Stimulated activated effector memory CD8-positive, alpha-beta T cell treated with anti-CD3 and anti-CD28 coated beads, Interleukin-12 subunit alpha, Interleukin-12 subunit beta, amount 100 ng/mL, for 72 hours (primary cell): Measurements from ENCODE around the gene JADE1.

Source experiments
- ATAC-seq: fragments of 150-1000 bp; cut with Tn5 transposase; 2 replicates; pipeline ENCODE4 v1.10.0; 2021
- DNase-seq, 2 donors: peaks; one replicate each; pipeline ENCODE4 v3.0.0; 2021 to 2022; ENCODE audit warnings: low spot score in 2 of 2
- H3K27ac Mint-ChIP-seq: one replicate; pipeline ENCODE4 v1.8.0; 2022; ENCODE audit warnings: mild to moderate bottlenecking, mixed read lengths
- H3K36me3 Mint-ChIP-seq: one replicate; pipeline ENCODE4 v1.8.0; 2022; ENCODE audit warnings: mild to moderate bottlenecking, mixed read lengths
- H3K4me1 Mint-ChIP-seq: one replicate; pipeline ENCODE4 v1.8.0; 2022; ENCODE audit warnings: mixed read lengths
- H3K4me3 Mint-ChIP-seq: one replicate; pipeline ENCODE4 v1.8.0; 2022; ENCODE audit warnings: mild to moderate bottlenecking, mixed read lengths
- H3K9me3 Mint-ChIP-seq: one replicate; pipeline ENCODE4 v1.8.0; 2022; ENCODE audit warnings: mixed read lengths

JADE1 gene

GRCh38 chr4:128823025-128823661, 13.6 kb downstream of the JADE1 start:
- no peaks in the 10 kb centered on the region for H3K9me3 Mint-ChIP-seq
- ATAC-seq (no peak), DNase-seq (no peak)
- H3K4me1 Mint-ChIP-seq: peaks cover 60% of the 10 kb centered on the region
- no peak overlapping the region for H3K4me3 Mint-ChIP-seq
- H3K27ac Mint-ChIP-seq: no peak overlapping the region
- peaks cover 6% of the 10 kb centered on the region for H3K36me3 Mint-ChIP-seq

DNA sequence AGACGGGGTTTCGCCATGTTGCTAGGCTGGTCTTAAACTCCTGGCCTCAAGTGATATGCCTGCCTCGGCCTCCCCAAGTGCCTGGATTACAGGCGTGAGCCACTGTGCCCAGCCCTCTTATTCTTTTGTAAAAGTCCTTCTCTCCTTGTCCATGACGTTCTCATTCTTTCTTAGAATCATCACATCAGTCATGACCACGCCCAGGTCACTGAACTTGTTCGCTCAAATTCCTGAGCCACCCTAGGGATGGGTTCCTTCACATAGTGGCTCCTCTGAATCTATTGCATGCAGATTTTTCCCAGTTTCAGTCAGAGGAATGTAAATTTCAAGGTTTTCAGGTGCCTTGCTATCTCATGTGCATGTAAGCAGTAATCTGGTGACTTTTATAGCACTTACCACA, 15.7 kb downstream of the JADE1 start:
- no peak for DNase-seq
- no peaks in the 10 kb centered on the region for H3K36me3 Mint-ChIP-seq
- no peak for ATAC-seq
- no peak overlapping the region for H3K4me3 Mint-ChIP-seq
- no peaks in the 10 kb centered on the region for H3K9me3 Mint-ChIP-seq
- H3K27ac Mint-ChIP-seq: peak overlapping the region; percentile 41
- peaks cover 44% of the 10 kb centered on the region for H3K4me1 Mint-ChIP-seq

- H3K4me3 Mint-ChIP-seq: no peak overlapping the region
- peak overlapping the region; percentile 41 for H3K27ac Mint-ChIP-seq
- H3K4me1 Mint-ChIP-seq: peaks cover 51% of the 10 kb centered on the region
Measured at GRCh38 chr4:128827296-128827695, 17.8 kb downstream of the JADE1 start.

GRCh38 chr4:128830906-128831503, 21.5 kb downstream of the JADE1 start:
- Mint-ChIP-seq H3K36me3 (peaks cover 40% of the 10 kb centered on the region), H3K4me3 (no peak overlapping the region), H3K27ac (peak overlapping the region; percentile 30), H3K4me1 (peaks cover 58% of the 10 kb centered on the region), H3K9me3 (no peaks in the 10 kb centered on the region)
- ATAC-seq (no peak), DNase-seq (no peak)

More at GRCh38 chr4:128827296-128827695, 17.8 kb downstream of the JADE1 start:
- DNase-seq: no peak
- Mint-ChIP-seq H3K36me3 (peaks cover 6% of the 10 kb centered on the region), H3K9me3 (no peaks in the 10 kb centered on the region)
- no peak for ATAC-seq

DNA sequence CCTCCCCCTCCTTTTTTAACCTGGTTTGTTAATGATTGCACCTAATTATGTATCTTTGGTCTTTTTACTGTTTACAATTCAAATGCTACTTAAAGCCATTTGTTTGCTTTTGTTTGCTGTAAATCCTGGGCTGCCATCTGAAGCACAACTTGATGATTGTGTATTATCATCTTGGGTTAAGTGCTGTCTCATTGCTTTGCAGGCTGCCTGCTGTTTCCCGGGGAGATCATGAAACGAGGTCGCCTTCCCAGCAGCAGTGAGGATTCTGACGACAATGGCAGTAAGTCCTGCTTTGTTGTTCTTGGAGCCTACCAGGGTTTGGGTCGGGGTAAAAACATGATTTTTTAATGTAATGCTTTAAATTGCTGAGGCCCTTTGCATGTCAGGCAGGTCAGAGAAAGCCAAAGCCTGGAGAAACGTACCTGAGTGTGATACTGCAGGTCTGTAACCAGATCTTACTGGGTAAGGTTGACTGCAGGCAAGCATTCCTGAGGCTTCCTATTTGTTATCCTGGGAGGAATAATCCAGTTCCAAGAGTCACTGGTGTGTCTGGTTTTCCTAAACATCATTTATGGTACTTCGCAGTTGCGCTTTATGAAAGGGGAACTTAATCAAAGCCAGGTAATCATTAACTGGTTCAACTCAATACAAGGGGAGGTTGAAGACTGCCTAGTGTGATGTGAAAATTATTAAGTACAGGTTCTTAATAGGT, 22.2 kb downstream of the JADE1 start:
- Mint-ChIP-seq H3K9me3 (no peaks in the 10 kb centered on the region), H3K4me3 (no peak overlapping the region), H3K4me1 (peaks cover 53% of the 10 kb centered on the region), H3K27ac (peak overlapping the region; percentile 74), H3K36me3 (peaks cover 43% of the 10 kb centered on the region)
- no peak for ATAC-seq
- no peak for DNase-seq

DNA sequence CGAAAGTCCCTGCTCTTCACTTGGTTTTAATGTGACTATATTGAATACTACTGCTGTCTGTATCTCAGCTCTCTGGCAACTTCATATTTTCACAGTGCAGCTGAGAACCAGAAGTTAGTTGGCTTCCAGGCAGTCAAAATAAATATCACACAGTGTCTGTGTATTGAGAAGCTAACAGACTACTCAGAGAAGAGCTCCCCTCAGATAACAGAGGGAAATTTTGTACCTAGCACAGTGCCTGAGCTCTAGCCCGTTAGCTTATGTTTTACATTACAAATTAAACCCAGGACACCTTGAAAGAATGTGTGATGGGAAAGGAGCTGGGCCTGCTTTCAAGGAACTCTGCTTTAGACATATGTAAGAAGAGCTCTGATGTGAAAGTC, 22.7 kb downstream of the JADE1 start:
- Mint-ChIP-seq H3K4me3 (no peak overlapping the region), H3K9me3 (no peaks in the 10 kb centered on the region), H3K36me3 (peaks cover 47% of the 10 kb centered on the region), H3K4me1 (peaks cover 53% of the 10 kb centered on the region), H3K27ac (peak overlapping the region; percentile 74)
- ATAC-seq (no peak), DNase-seq (no peak)

DNA sequence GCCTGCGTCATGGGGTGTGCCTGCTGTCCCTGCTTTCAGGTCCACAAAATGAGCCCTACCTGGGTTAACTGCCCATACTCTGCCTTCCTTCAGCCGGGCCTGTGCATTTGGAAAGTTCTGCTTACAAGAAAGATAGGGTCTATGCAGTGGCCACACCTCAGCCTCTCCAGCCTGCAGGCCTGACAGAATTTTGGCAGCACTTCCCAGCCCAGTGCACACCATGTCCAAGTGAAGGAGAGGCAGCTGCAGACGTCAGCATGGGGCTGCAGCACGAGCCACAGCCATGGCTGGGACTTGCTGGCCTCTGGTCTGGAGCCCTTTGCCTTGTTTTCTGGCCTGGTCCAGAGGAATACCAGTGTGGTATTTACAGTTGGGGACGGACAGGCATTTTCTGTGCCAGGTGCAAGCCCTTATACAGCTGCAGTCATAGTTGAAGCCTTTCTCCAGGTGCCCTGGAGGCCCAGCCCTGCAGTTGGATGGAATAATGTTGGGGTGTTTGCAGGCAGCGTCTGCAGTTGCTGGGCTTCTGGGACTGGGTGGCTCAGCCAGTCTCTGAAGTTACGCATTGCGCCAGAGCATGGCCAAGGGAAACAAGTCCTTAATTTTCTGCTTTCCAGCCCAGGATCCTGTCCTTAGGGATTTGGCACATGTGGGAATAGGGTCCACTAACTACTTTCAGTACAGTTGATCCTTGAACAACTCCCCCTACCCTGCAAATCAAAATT, 26.2 kb downstream of the JADE1 start:
- Mint-ChIP-seq H3K4me1 (peaks cover 54% of the 10 kb centered on the region), H3K27ac (peak overlapping the region; percentile 40), H3K9me3 (no peaks in the 10 kb centered on the region), H3K36me3 (peaks cover 47% of the 10 kb centered on the region), H3K4me3 (no peak overlapping the region)
- DNase-seq (no peak), ATAC-seq (no peak)

DNA sequence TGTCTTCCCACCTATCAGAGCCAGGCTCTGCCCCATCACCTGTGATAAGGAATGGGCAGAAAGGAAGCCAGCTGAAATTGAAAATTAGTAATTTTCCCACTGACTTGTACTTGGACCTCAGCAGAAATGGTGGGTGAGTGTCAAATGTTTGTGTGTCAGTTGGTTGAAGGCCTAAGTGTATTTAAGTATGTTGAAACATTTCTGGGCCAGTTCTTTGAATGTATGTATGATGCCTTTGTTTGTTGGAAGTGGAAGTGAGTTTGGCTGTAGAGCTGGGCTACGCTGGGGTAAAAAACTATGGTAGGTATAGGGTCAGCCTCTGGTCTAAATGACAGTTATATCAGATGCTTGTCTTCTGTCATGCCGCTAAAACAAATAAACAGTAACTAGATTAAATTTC, 27.7 kb downstream of the JADE1 start:
- H3K36me3 Mint-ChIP-seq: peaks cover 51% of the 10 kb centered on the region
- DNase-seq (no peak), ATAC-seq (no peak)
- no peaks in the 10 kb centered on the region for H3K9me3 Mint-ChIP-seq
- H3K4me3 Mint-ChIP-seq: no peak overlapping the region
- peak overlapping the region; percentile 80 for H3K27ac Mint-ChIP-seq
- peaks cover 54% of the 10 kb centered on the region for H3K4me1 Mint-ChIP-seq

DNA sequence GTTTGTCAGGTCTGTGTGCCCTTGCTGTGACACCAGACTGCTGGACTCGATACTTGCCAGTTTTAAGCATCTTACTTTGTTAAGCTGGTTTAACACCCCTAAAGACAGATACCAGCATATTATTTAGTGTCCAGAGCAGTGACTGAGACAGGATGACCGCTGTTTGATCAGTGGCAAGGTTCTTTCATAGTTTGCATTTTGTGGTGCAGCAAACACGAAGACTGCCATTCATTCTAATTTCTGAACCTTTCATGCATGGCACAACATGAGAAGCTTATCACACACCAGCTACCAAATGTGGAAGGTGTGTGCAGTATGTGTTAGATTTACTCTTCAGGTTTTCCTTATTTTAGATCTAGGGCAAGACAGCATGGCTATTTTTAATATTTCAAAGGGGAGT, 28.2 kb downstream of the JADE1 start:
- peaks cover 53% of the 10 kb centered on the region for H3K36me3 Mint-ChIP-seq
- ATAC-seq (no peak), DNase-seq (no peak)
- H3K4me3 Mint-ChIP-seq: no peak overlapping the region
- no peaks in the 10 kb centered on the region for H3K9me3 Mint-ChIP-seq
- H3K4me1 Mint-ChIP-seq: peaks cover 52% of the 10 kb centered on the region
- H3K27ac Mint-ChIP-seq: peak overlapping the region; percentile 80

DNA sequence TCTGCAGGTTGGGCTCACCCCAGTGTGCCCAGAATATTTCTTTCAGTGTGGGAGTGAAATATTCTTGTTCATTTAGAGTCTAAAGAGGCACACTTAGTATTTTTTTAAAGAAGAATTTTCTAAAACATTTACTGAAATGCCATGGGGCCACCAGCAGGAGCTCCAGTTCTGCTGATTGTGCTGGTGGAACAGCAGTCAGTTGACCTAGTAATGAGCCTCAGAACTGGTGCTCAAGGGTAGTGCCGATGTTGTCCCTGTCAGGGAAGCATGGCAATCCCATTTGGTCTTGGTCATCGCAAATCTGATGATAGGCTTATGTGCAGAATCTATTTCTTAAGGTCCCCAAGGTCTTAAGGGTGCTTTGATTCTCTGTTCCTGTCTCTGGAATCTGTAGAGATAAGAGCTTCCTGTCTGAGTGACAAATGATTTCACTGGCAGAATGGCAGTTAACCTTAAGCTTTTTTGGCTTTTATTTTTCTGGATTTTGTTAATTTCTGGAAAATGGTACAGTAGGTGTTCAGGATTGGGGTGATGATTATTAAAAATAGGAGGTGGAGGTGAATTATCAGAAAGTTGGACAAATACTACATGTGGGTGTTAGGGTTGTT, 31.3 kb downstream of the JADE1 start:
- peaks cover 56% of the 10 kb centered on the region for H3K36me3 Mint-ChIP-seq
- no peaks in the 10 kb centered on the region for H3K9me3 Mint-ChIP-seq
- no peak overlapping the region for H3K4me3 Mint-ChIP-seq
- ATAC-seq: no peak
- no peak for DNase-seq
- peak overlapping the region; percentile 86 for H3K27ac Mint-ChIP-seq
- H3K4me1 Mint-ChIP-seq: peaks cover 46% of the 10 kb centered on the region

DNA sequence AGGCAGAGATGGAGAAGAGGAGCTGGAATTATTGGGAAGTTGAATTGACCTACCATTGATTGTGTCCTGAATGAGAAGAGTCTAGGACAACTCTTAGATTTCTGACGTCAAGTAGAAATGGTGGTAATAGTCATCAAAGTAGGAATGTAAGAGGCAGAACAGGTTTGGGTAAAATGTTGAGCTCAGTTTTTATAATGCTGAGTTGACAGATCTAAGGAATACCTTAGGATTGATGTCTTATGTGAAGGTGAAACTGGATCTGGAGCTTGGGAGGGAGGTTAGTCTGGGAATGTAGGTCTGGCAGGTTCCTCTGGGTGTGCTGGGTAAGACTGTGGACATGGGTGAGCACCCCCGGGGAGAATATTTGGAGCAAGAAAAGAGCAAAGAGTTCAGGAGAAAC, 31.9 kb downstream of the JADE1 start:
- Mint-ChIP-seq H3K4me1 (peaks cover 44% of the 10 kb centered on the region), H3K9me3 (no peaks in the 10 kb centered on the region), H3K36me3 (peaks cover 59% of the 10 kb centered on the region), H3K27ac (peak overlapping the region; percentile 86), H3K4me3 (no peak overlapping the region)
- no peak for DNase-seq
- ATAC-seq: no peak

DNA sequence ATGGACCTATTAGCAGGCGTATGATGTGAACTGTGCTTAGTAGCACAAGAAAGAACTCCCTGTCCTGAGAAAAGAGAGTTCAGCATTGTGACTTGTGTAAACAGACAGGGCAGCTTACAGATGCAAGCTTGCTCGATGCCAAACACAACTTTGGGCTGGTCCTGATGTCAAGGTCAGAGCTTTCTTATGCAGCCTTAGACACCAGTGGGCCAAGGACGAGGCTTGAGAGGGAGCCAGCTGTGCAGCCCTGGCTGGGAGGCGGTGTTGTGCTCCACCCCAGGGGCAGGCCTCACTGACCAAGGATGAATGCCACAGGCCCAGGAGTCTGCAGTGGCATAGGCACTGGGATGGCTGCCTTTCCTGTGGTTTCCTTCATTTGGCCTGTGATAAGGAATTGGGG, 35.4 kb downstream of the JADE1 start:
- H3K4me1 Mint-ChIP-seq: peaks cover 33% of the 10 kb centered on the region
- H3K36me3 Mint-ChIP-seq: peaks cover 88% of the 10 kb centered on the region
- DNase-seq (no peak), ATAC-seq (no peak)
- no peaks in the 10 kb centered on the region for H3K9me3 Mint-ChIP-seq
- peak overlapping the region; percentile 65 for H3K27ac Mint-ChIP-seq
- H3K4me3 Mint-ChIP-seq: no peak overlapping the region

DNA sequence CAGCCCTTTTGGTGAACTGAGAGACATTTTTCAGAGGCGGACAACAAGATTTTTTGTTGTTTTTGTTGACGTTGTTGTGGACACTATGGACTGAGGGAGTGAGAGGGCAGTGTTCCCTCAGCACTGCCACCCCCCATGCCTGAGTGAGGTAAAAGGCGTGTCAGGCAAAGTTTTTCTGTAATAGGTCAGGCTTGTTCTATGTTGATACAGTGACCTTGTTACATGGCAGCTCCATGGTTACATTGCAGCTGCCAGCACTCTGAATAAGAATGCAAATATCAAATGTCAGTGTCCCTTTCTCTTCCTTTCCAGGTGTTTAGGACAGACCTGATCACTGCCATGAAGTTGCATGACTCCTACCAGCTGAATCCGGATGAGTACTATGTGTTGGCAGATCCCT, 36.6 kb downstream of the JADE1 start:
- Mint-ChIP-seq H3K4me1 (peaks cover 24% of the 10 kb centered on the region), H3K36me3 (peaks cover 97% of the 10 kb centered on the region), H3K4me3 (no peak overlapping the region), H3K27ac (peak overlapping the region; percentile 48), H3K9me3 (no peaks in the 10 kb centered on the region)
- DNase-seq: no peak
- no peak for ATAC-seq

DNA sequence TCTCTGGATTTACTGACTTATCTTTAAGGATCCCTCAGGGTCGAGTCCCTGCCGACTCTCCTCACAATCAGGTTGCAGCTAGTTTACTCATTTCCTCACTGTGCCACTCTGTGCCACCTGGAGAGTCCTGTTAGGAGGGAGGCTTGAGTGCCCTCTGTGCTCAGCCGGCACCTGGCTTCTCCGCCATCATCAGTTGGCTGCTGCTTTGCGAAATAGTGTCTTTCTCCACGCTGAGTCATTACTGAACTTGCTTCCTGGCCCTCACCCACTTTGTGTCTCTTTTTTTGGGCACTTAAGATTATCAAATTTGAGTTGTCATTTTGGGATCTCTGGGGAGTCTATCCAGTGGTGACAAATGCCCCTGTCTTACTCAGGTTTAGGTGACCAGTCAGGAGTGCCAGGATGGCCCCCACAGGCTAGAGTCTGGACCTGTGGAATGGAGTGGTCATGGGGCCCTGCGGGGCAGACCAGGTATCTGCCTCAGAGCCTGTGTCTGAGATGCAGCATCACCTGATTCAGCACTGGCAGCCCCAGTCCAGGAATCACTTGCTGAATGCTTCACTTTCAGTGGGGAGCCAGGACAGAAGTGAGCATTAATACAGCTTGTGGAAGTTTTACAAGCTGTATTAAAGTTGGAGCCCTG, 37.7 kb downstream of the JADE1 start:
- Mint-ChIP-seq H3K9me3 (no peaks in the 10 kb centered on the region), H3K4me3 (no peak overlapping the region), H3K4me1 (peaks cover 20% of the 10 kb centered on the region), H3K36me3 (peaks cover 100% of the 10 kb centered on the region), H3K27ac (peak overlapping the region; percentile 49)
- no peak for DNase-seq
- no peak for ATAC-seq

DNA sequence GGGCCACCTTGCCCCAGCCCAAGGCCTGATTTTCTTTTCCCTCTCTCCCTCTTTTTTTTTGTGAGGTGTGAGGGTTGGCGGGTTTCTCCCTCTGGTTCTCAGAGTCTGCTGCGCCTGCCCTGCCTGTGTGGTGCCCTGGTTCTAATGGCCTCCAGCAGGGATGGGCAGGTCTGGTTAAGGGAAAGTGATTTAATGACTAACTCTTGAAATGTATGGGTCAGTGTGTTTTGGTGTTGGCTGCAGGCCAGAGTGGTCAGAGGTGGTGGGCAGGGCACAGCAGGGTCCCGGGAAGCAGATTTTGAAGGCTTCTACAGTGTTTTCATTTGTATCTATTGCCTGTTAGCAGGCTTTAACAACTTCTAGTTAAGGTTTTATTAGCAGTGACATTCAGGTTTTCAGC, 39.0 kb downstream of the JADE1 start:
- Mint-ChIP-seq H3K27ac (peak overlapping the region; percentile 49), H3K4me1 (peaks cover 20% of the 10 kb centered on the region), H3K4me3 (no peak overlapping the region), H3K36me3 (peaks cover 100% of the 10 kb centered on the region), H3K9me3 (no peaks in the 10 kb centered on the region)
- ATAC-seq: no peak
- no peak for DNase-seq
